Psoas muscle (tissue), 8 donors: Measurements from ENCODE around the gene TRAK1. TPM values are rescaled to one million over a fixed set of nuclear protein-coding genes. Genes with fewer than 3 reads are reported as not detected.

Source experiments
- ATAC-seq, 4 donors: fragments of 200-7000 bp; cut with Tn5 transposase; one replicate each; pipeline ENCODE4 v1.9.1; 2020; ENCODE audit warnings: moderate library complexity in 3 of 4, mild to moderate bottlenecking in 2 of 4
- DNase-seq, 2 donors: peaks; one replicate each; pipeline ENCODE4 v3.0.0-alpha.2; 2020
- H3K27ac ChIP-seq: fragments of 200-600 bp; one replicate; pipeline ENCODE4 v1.8.0; 2022
- H3K27me3 ChIP-seq, 3 donors: fragments of 200-600 bp in 1 of 3; one replicate each; pipeline versions ENCODE4 v1.6.1 to v1.8.0; 2013 to 2022; ENCODE audit warnings: low read length in 2 of 3, mild to moderate bottlenecking in 2 of 3, moderate library complexity in 1 of 3; ENCODE audit not compliant: insufficient read depth in 3 of 3
- H3K36me3 ChIP-seq, 2 donors: fragments of 200-600 bp in 1 of 2; one replicate each; pipeline versions ENCODE4 v1.6.1 to v1.8.0; 2013 to 2022; ENCODE audit warnings: low read depth in 1 of 2, mild to moderate bottlenecking in 1 of 2, moderate library complexity in 1 of 2; ENCODE audit not compliant: insufficient read depth in 1 of 2
- H3K4me1 ChIP-seq: fragments of 200-600 bp; one replicate; pipeline ENCODE4 v1.8.0; 2022
- H3K4me3 ChIP-seq: fragments of 200-600 bp; one replicate; pipeline ENCODE4 v1.8.0; 2022; ENCODE audit warnings: mild to moderate bottlenecking
- H3K9me3 ChIP-seq: fragments of 200-600 bp; one replicate; pipeline ENCODE4 v1.8.0; 2022
- CTCF ChIP-seq: fragments of 200-600 bp; IDR thresholded peaks from one replicate; pipeline ENCODE4 v1.8.0; 2022; ENCODE audit warnings: antibody characterized with exemption
- WGBS, 3 donors: extraction: QIAGEN DNeasy Blood & Tissue Kit; methylation state at CpG; one replicate each; pipeline versions ENCODE4 v1.1.6 to v1.1.7; 2013; 5-methylcytosine and 5-hydroxymethylcytosine counted together
- intact Hi-C, 2 donors: fragments of 100-400 bp; cut with DNase I; formaldehyde crosslinking; loops; one replicate each; pipeline versions ENCODE4 v1.11.0 to v1.14.2; 2022
- polyA plus RNA-seq, 3 donors: library from polyadenylated mRNA; stranded (reverse); fragments of 200-250 nt; gene quantifications; one replicate each; pipeline ENCODE4 v1.2.3, GENCODE V29; 2013
- total RNA-seq, 4 donors: library from RNA; stranded (reverse); fragmentation: NEBNext Ultra II Directional in 2 of 4; extraction: Animal tissue kit (Norgen Biotek cat#: 25700) in 2 of 4; gene quantifications; one replicate each; pipeline versions ENCODE4 v1.2.1 to v1.2.4, GENCODE V29; 2021 to 2023
- donor health status: healthy with polysubstance abuse.
- donor health status: DM: no; HTN: no; CAD: no; lungs with moderate emphysema.
- donor health status: Bipolar disorder and iron deficiency.
- donor health status: healthy.
- donor health status: DM: yes; HTN: yes; CAD: no.
- donor health status: DM: no; HTN: no; CAD: no.
- donor health status: DM: no; HTN: no; CAD: no.
- donor health status: DM: yes; HTN: yes; CAD: no.

TRAK1 gene
- total and polyA plus RNA-seq, 7 donors: 30.8 to 128 (median 94.8) TPM

GRCh38 chr3:42274266-42274665 lies 183.1 kb downstream of the TRAK1 start:
- Histone ChIP-seq H3K4me3 (no peak overlapping the region), H3K36me3 (no peaks in the 10 kb centered on the region), H3K4me1 (no peaks in the 10 kb centered on the region), H3K27me3 (peaks cover 0 to 14% (median 0%) of the 10 kb centered on the region in 3 donors), H3K27ac (no peak overlapping the region), H3K9me3 (no peaks in the 10 kb centered on the region)
- DNase-seq (no peak), ATAC-seq (no peak)
- intact Hi-C loops: no loop called here
- no peak for TF ChIP-seq CTCF

GRCh38 chr3:42275217-42275616 lies 184.1 kb downstream of the TRAK1 start:
- Histone ChIP-seq H3K27me3 (peaks cover 0 to 5% (median 3%) of the 10 kb centered on the region in 3 donors), H3K36me3 (no peaks in the 10 kb centered on the region), H3K27ac (no peak overlapping the region), H3K4me1 (no peaks in the 10 kb centered on the region), H3K4me3 (no peak overlapping the region), H3K9me3 (peaks cover 2% of the 10 kb centered on the region)
- TF ChIP-seq CTCF: no peak
- intact Hi-C loops: no loop called here
- DNase-seq: no peak
- 31 to 44% (median 32%) methylated on average over 1 of the region's 1 CpG for WGBS, 3 donors
- ATAC-seq: no peak

Other genes with a start within 250 kb of the TRAK1 start
- 1 to 10 TPM in 2 of 4 donors, under 1 TPM in 2; 0.86 to 3.2 (median 0.99) TPM for gene ULK4, start 129.3 kb upstream of the TRAK1 start, total RNA-seq
- 1 to 10 TPM in 2 of 3 donors, under 1 TPM in 1; 0.61 to 1.1 (median 1.0) TPM for gene ULK4, start 129.3 kb upstream of the TRAK1 start, polyA plus RNA-seq
- gene CCK, start 174.8 kb downstream of the TRAK1 start, total RNA-seq: not detected
- under 1 TPM in 2 of 3 donors, not detected in 1; 0.22 to 0.31 TPM for gene CCK, start 174.8 kb downstream of the TRAK1 start, polyA plus RNA-seq